BE2C (cell line): Measurements from ENCODE around the gene BSCL2.

Source experiments
- DNase-seq: peaks from one replicate; pipeline ENCODE4 v3.0.0-alpha.2; 2020
- H3K27me3 ChIP-seq: fragments of 250-450 bp; sonication (Bioruptor Pico); 2 replicates; pipeline ENCODE4 v1.5.1; 2020; ENCODE audit warnings: mild to moderate bottlenecking
- H3K36me3 ChIP-seq: fragments of 250-450 bp; sonication (Bioruptor Pico); 2 replicates; pipeline ENCODE4 v1.5.1; 2020; ENCODE audit warnings: mild to moderate bottlenecking
- H3K4me1 ChIP-seq: fragments of 250-450 bp; sonication (Bioruptor Pico); 2 replicates; pipeline ENCODE4 v1.5.1; 2020
- H3K4me3 ChIP-seq: 2 replicates; pipeline ENCODE4 v1.5.1; 2011; ENCODE audit warnings: low read depth, low read length
- H3K9me3 ChIP-seq: fragments of 250-450 bp; sonication (Bioruptor Pico); 2 replicates; pipeline ENCODE4 v1.5.1; 2020
- TF ChIP-seq, protein P1 (sequence below): IDR thresholded peaks from 2 replicates; pipeline ENCODE4 v1.5.1; 2012; ENCODE audit warnings: mild to moderate bottlenecking, low read depth, low read length

BSCL2 gene

GRCh38 chr11:62666259-62666926 lies 40.8 kb downstream of the BSCL2 start:
- Histone ChIP-seq H3K27me3 (no peaks in the 10 kb centered on the region), H3K4me1 (no peaks in the 10 kb centered on the region), H3K9me3 (no peaks in the 10 kb centered on the region), H3K4me3 (peak overlapping the region; percentile 93), H3K36me3 (peaks cover 27% of the 10 kb centered on the region)
- DNase-seq = no peak
- TF ChIP-seq, protein P1, sequence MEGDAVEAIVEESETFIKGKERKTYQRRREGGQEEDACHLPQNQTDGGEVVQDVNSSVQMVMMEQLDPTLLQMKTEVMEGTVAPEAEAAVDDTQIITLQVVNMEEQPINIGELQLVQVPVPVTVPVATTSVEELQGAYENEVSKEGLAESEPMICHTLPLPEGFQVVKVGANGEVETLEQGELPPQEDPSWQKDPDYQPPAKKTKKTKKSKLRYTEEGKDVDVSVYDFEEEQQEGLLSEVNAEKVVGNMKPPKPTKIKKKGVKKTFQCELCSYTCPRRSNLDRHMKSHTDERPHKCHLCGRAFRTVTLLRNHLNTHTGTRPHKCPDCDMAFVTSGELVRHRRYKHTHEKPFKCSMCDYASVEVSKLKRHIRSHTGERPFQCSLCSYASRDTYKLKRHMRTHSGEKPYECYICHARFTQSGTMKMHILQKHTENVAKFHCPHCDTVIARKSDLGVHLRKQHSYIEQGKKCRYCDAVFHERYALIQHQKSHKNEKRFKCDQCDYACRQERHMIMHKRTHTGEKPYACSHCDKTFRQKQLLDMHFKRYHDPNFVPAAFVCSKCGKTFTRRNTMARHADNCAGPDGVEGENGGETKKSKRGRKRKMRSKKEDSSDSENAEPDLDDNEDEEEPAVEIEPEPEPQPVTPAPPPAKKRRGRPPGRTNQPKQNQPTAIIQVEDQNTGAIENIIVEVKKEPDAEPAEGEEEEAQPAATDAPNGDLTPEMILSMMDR = no peak

GRCh38 chr11:62665599-62666258 lies 41.5 kb downstream of the BSCL2 start:
- TF ChIP-seq, protein P1 = no peak
- Histone ChIP-seq H3K9me3 (no peaks in the 10 kb centered on the region), H3K36me3 (peaks cover 27% of the 10 kb centered on the region), H3K27me3 (no peaks in the 10 kb centered on the region), H3K4me1 (no peaks in the 10 kb centered on the region), H3K4me3 (peak overlapping the region; percentile 93)
- DNase-seq = peak; percentile 24

DNA sequence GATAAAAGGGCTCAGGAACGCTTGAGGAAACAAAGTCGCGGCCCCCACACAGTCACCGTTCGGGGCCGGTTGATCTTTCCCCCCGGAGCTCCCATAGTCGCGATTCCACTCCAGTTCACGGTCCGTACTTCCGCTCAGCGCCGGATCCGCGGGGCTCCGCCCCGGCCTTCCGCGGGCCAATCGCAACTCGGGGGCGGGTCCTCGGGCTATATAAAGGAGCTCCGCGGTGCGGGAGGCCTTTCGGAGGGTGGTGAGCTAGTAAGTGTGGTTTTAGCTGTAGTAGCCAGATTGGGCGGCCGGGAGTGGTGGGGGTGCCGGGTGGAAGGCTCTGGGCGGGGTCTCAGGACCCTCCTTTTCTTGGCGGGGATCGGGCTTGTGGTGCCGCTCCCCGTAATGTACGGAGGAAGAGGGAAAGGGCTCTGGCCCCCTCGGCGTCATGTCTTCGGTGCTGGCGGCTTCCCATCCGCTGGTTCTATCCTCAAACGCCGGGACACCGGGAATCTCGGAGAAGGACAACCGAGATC lies 42.1 kb downstream of the BSCL2 start, which contains the start of the genes C11orf98 and CSKMT:
TSS of gene C11orf98 (minus strand) at position 136 of the 524 bp plus-strand sequence. CDS start at position 95, 41 bp downstream.
TSS of gene CSKMT (plus strand) at position 238 of the 524 bp plus-strand sequence. CDS start 568 bp downstream, outside the sequence.
- Histone ChIP-seq H3K4me1 (no peaks in the 10 kb centered on the region), H3K27me3 (no peaks in the 10 kb centered on the region), H3K36me3 (peaks cover 27% of the 10 kb centered on the region), H3K4me3 (peak within 1 kb of the TSS; percentile 93), H3K9me3 (no peaks in the 10 kb centered on the region)
- TF ChIP-seq, protein P1 = no peak
- peak; percentile 89 for DNase-seq

- peak; percentile 45 for DNase-seq
- Histone ChIP-seq H3K9me3 (no peaks in the 10 kb centered on the region), H3K27me3 (no peaks in the 10 kb centered on the region), H3K36me3 (peaks cover 27% of the 10 kb centered on the region), H3K4me1 (no peaks in the 10 kb centered on the region), H3K4me3 (peak overlapping the region; percentile 93)
- TF ChIP-seq, protein P1 = no peak
Measured at GRCh38 chr11:62664405-62665074, 42.7 kb downstream of the BSCL2 start.

DNA sequence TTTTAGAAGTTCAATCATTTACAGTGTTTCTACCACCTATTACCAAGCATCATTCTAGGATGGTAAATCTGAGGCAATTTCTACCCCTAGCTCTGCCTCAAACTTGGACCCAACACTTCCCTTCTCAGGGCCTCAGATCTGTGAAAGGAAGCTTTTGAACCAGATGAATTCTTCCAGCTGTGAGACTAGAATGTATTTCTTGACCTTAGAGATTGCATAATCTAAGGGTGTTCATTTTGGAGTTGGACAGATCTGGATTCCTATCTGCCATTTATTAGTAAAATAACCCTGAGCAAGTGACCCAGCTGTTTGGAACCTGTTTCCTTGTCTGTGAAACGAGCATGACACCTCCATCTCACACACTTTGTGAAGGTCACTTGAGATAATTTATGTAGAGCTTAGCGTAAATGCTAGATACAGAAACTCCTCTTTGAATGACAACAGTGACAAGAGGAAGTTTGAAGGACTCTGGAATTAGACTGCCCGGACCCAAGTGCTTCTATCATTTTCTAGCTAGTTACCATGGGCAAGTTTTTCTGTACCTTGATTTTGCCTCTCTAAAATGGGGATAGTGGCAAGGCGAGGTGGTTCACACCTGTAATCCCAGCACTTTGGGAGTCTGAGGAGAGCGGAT lies 50.3 kb downstream of the BSCL2 start:
- TF ChIP-seq, protein P1 = no peak
- Histone ChIP-seq H3K4me3 (no peak overlapping the region), H3K9me3 (no peaks in the 10 kb centered on the region)

More for the DNA sequence above, 50.3 kb downstream of the BSCL2 start:
- no peak for DNase-seq
- Histone ChIP-seq H3K27me3 (no peaks in the 10 kb centered on the region), H3K36me3 (no peaks in the 10 kb centered on the region), H3K4me1 (no peaks in the 10 kb centered on the region)
